GM19043 (cell line): ENCODE data around the gene TAT.
"Not testable (repeated sequence)": the region's sequence is repeated elsewhere in the genome, so short reads cannot be mapped to it uniquely, and the experiment has no call there.

Experiments used
- ATAC-seq: cut with Tn5 transposase; IDR thresholded peaks from one replicate; pipeline ENCODE4 v1.9.1; 2021; ENCODE audit warnings: low read depth; ENCODE audit not compliant: unreplicated experiment

The TAT gene

GRCh38 chr16:71576971-71577370 is at the start of gene TAT:
Gene TAT, minus strand, starts transcription at chr16:71577092. Its CDS starts 677 bp downstream, at chr16:71576415.
- ATAC-seq = no peak

- ATAC-seq = no peak
Observed at GRCh38 chr16:71626018-71626857, 49.3 kb upstream of the TAT start, which contains the start of gene MARVELD3. Gene MARVELD3, plus strand, starts transcription at chr16:71626184. Its CDS starts 46 bp downstream, at chr16:71626230.

GRCh38 chr16:71625113-71625850 is 48.4 kb upstream of the TAT start:
- no peak for ATAC-seq

GRCh38 chr16:71623597-71623996 is 46.7 kb upstream of the TAT start:
- no peak for ATAC-seq

GRCh38 chr16:71622088-71622487 is 45.2 kb upstream of the TAT start:
- ATAC-seq = no peak

GRCh38 chr16:71618429-71618828 is 41.5 kb upstream of the TAT start:
- ATAC-seq = no peak

GRCh38 chr16:71614956-71615355 is 38.1 kb upstream of the TAT start:
- not testable (repeated sequence) for ATAC-seq

GRCh38 chr16:71610936-71611871 is 34.3 kb upstream of the TAT start:
- ATAC-seq = no peak

- no peak for ATAC-seq
Observed at GRCh38 chr16:71610447-71610846, 33.6 kb upstream of the TAT start.

GRCh38 chr16:71609066-71609465 is 32.2 kb upstream of the TAT start:
- no peak for ATAC-seq

- no peak for ATAC-seq
Observed at GRCh38 chr16:71600822-71601221, 23.9 kb upstream of the TAT start.

GRCh38 chr16:71598426-71598825 is 21.5 kb upstream of the TAT start:
- not testable (repeated sequence) for ATAC-seq

GRCh38 chr16:71595340-71595826 is 18.5 kb upstream of the TAT start:
- not testable (repeated sequence) for ATAC-seq

- ATAC-seq = no peak
Observed at GRCh38 chr16:71594000-71594646, 17.2 kb upstream of the TAT start.

- no peak for ATAC-seq
Observed at GRCh38 chr16:71593048-71593999, 16.4 kb upstream of the TAT start.

GRCh38 chr16:71591917-71592316 is 15.0 kb upstream of the TAT start:
- ATAC-seq = no peak

- no peak for ATAC-seq
Observed at GRCh38 chr16:71590584-71590983, 13.7 kb upstream of the TAT start.

- not testable (repeated sequence) for ATAC-seq
Observed at GRCh38 chr16:71590071-71590470, 13.2 kb upstream of the TAT start.

- not testable (repeated sequence) for ATAC-seq
Observed at GRCh38 chr16:71589334-71589733, 12.4 kb upstream of the TAT start.
